A673 (cell line): Measurements from ENCODE around the gene MXRA7. TPM values are rescaled to one million over a fixed set of nuclear protein-coding genes. Genes with fewer than 3 reads are reported as not detected.
A peak's percentile ranks its signal among the peaks of the same experiment; 100 is the strongest.

Experiments
- BruUV-seq: library from RNA; stranded (reverse); fragments of 400-500 nt; replicated peaks from 2 replicates; lab custom pipeline; 2021; lab: Mats Ljungman, UMichigan
- CTCF ChIA-PET: fragments of 300-600 bp; sonication (Branson Sonifier 250); formaldehyde crosslinking; loops from one replicate; lab custom pipeline; 2022; ENCODE audit warnings: antibody characterized with exemption; lab: Charles Lee
- POLR2A ChIA-PET: fragments of 300-600 bp; sonication (Branson Sonifier 250); formaldehyde crosslinking; loops from one replicate; lab custom pipeline; 2022; ENCODE audit warnings: antibody characterized with exemption; ENCODE audit not compliant: low non-redundant PET; lab: Charles Lee
- DNase-seq: peaks from one replicate; pipeline ENCODE4 v3.0.0-alpha.2; 2015; ENCODE audit warnings: low spot score
- H3K27ac ChIP-seq: fragments of 200-600 bp; sonication (generic); 2 replicates; pipeline ENCODE4 v1.5.1; 2016; ENCODE audit warnings: mixed run types, low read depth, mild to moderate bottlenecking, mixed read lengths, antibody characterized with exemption, low read length; ENCODE audit not compliant: poor library complexity, severe bottlenecking
- H3K27me3 ChIP-seq: fragments of 200-600 bp; sonication (generic); replicated peaks from 2 replicates; pipeline ENCODE4 v1.6.1; 2017; ENCODE audit warnings: mixed run types, low read depth, mild to moderate bottlenecking, mixed read lengths, antibody characterized with exemption, low read length; ENCODE audit not compliant: insufficient read depth, poor library complexity
- H3K36me3 ChIP-seq: fragments of 200-600 bp; sonication (generic); 2 replicates; pipeline ENCODE4 v1.6.1; 2016; ENCODE audit warnings: mixed run types, mild to moderate bottlenecking, mixed read lengths, antibody characterized with exemption, low read length; ENCODE audit not compliant: insufficient read depth, poor library complexity, severe bottlenecking
- H3K4me1 ChIP-seq: fragments of 200-600 bp; sonication (generic); 2 replicates; pipeline ENCODE4 v1.6.1; 2017; ENCODE audit warnings: mixed run types, mild to moderate bottlenecking, mixed read lengths, antibody characterized with exemption, low read length; ENCODE audit not compliant: insufficient read depth, poor library complexity, severe bottlenecking
- H3K4me3 ChIP-seq: fragments of 200-600 bp; sonication (generic); 2 replicates; pipeline ENCODE4 v1.5.1; 2016; ENCODE audit warnings: low read depth, mixed run types, mild to moderate bottlenecking, mixed read lengths, low read length; ENCODE audit not compliant: poor library complexity, severe bottlenecking
- H3K9me3 ChIP-seq: fragments of 200-600 bp; sonication (generic); 2 replicates; pipeline ENCODE4 v1.6.1; 2016; ENCODE audit warnings: mixed run types, low read depth, mild to moderate bottlenecking, mixed read lengths, antibody characterized with exemption, low read length; ENCODE audit not compliant: poor library complexity, severe bottlenecking
- CTCF ChIP-seq: fragments of 300-800, 200-600 bp; sonication (generic); conservative IDR thresholded peaks from 2 replicates; pipeline ENCODE4 v1.5.1; 2017; ENCODE audit warnings: low read depth, mild to moderate bottlenecking, antibody characterized with exemption, low read length, moderate library complexity, mixed read lengths
- EZH2 ChIP-seq: fragments of 200-600 bp; sonication (generic); IDR thresholded peaks from 2 replicates; pipeline ENCODE4 v1.6.1; 2017; ENCODE audit warnings: borderline replicate concordance, low read depth, mild to moderate bottlenecking, mixed read lengths, antibody characterized with exemption, low read length; ENCODE audit not compliant: poor library complexity, severe bottlenecking
- intact Hi-C: fragments of 100-400 bp; cut with micrococcal nuclease; formaldehyde crosslinking; loops from one replicate; pipeline ENCODE4 v1.10.0; 2022; ENCODE audit not compliant: unreplicated experiment
- total RNA-seq: library from RNA; stranded (reverse); gene quantifications from 2 replicates; pipeline ENCODE4 v1.2.3, GENCODE V29; 2021

The MXRA7 gene
- total RNA-seq, 1 experiment from 2014 or later = 61.5 TPM

DNA sequence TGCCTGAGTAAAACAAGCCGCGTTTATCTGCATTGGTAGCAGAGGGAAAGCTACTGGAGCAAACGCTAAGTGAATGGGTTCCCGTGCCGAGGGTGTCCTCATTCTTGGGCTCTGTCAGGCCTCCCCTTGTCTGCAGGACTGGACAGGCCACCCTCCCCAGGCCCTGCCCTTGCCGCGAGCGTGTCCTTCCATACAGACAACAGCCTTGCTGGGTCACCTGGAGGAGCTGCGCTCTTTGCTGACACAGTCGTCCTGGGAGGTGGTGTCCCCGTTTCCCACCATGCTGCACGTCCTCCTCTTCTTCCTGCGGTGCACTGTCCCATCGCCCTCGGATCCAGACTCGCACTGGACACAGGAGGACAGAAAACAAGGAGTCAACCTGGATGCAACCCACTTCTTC, 7.8 kb upstream of the MXRA7 start:
- Histone ChIP-seq H3K4me3 (no peak overlapping the region), H3K9me3 (no peaks in the 10 kb centered on the region), H3K4me1 (peaks cover 31% of the 10 kb centered on the region), H3K27ac (no peak overlapping the region), H3K36me3 (peaks cover 64% of the 10 kb centered on the region), H3K27me3 (no peaks in the 10 kb centered on the region)
- no TSS peak for BruUV-seq
- TF ChIP-seq EZH2 = no peak
- TF ChIP-seq CTCF = no peak
- ChIA-PET POLR2A (interaction anchor here (0.6 kb wide), 1 partner anchor 20 kb away, joined by 4 read pairs; no protein-coding TSS in a partner anchor), CTCF (no interaction called here)
- intact Hi-C loops = loop anchor here (10.0 kb wide), 1 partner anchor 154 kb away; a partner anchor contains a TSS
- DNase-seq = no peak

DNA sequence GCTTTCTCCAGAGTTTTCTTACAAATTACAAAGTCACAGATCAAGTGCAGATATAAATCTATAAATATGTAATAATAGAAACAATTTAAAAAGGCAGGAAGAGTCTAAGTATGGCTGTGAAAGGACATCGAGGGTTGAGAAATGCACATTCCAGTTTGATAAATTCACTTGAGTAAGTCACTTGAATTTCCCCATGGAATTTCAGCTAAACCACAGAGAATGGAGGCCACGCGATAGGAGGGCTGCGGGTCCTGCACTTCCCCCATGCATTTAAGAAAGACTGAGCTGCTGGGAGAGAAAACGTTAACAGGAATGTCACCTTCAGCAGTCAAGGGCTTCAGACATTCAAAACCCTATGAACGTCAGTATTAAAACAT, 6.1 kb upstream of the MXRA7 start:
- no peaks in the 10 kb centered on the region for H3K9me3 ChIP-seq
- no peaks in the 10 kb centered on the region for H3K27me3 ChIP-seq
- intact Hi-C loops = loop anchor here (10.0 kb wide), 1 partner anchor 152 kb away; a partner anchor contains a TSS
- H3K36me3 ChIP-seq = peaks cover 48% of the 10 kb centered on the region
- no peak overlapping the region for H3K4me3 ChIP-seq
- ChIA-PET CTCF (interaction anchor here (0.6 kb wide), 1 partner anchor 201 kb away, joined by 4 read pairs; no protein-coding TSS in a partner anchor), POLR2A (no interaction called here)
- peaks cover 32% of the 10 kb centered on the region for H3K4me1 ChIP-seq
- H3K27ac ChIP-seq = peak overlapping the region; percentile 94
- TF ChIP-seq EZH2 (no peak), CTCF (no peak)
- no TSS peak for BruUV-seq
- peak; percentile 66 for DNase-seq

DNA sequence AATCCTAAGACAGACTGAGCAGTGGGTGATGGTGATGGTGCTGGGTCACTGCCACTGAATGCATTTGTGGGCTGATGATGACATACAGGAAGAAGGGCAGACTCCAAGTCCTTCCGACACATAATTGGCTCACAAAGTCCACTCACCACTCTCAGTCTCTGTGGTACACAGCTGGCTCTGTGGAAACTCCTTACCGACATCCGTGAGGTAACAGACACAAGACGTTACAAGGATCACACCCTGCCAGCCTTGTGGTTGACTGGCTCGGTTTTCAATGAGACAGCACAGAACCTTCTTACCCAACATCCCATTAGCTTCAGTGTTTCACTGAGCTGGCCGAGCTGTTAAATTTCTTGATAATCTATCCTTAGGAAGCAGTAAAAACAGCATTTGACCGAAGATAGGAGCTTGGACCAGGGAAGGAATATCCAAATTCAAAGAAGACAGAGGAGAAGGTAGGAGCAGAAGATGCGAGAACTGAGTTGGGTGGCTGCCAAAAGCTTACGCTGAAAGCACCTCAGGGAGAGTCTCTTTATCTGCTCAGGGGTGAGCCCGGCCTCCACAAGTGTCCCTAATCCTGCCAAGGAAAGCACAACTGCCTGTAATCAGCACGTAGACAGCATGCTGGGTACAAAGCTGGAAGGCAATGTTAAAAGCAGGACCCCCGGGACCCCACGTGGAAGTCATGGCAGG, 5.5 kb upstream of the MXRA7 start:
- H3K27ac ChIP-seq = peak overlapping the region; percentile 94
- ChIA-PET POLR2A (no interaction called here), CTCF (interaction anchor here (0.6 kb wide), 1 partner anchor 19 kb away, joined by 8 read pairs; no protein-coding TSS in a partner anchor)
- peaks cover 43% of the 10 kb centered on the region for H3K36me3 ChIP-seq
- peaks cover 37% of the 10 kb centered on the region for H3K4me1 ChIP-seq
- intact Hi-C loops = loop anchor here (10.0 kb wide), 1 partner anchor 151 kb away; a partner anchor contains a TSS
- TF ChIP-seq CTCF = no peak
- no peak for TF ChIP-seq EZH2
- no peaks in the 10 kb centered on the region for H3K27me3 ChIP-seq
- H3K4me3 ChIP-seq = no peak overlapping the region
- no peaks in the 10 kb centered on the region for H3K9me3 ChIP-seq
- BruUV-seq = no TSS peak
- DNase-seq = peak; percentile 93
